SIG-M5 (cell line): ENCODE measurements around the gene ASB15.
"Not testable (repeated sequence)": the region's sequence is repeated elsewhere in the genome, so short reads cannot be mapped to it uniquely, and the experiment has no call there.

Source experiments
- DNase-seq: peaks from one replicate; lab custom pipeline; 2025; lab: John Stamatoyannopoulos, UW

The ASB15 gene

DNA sequence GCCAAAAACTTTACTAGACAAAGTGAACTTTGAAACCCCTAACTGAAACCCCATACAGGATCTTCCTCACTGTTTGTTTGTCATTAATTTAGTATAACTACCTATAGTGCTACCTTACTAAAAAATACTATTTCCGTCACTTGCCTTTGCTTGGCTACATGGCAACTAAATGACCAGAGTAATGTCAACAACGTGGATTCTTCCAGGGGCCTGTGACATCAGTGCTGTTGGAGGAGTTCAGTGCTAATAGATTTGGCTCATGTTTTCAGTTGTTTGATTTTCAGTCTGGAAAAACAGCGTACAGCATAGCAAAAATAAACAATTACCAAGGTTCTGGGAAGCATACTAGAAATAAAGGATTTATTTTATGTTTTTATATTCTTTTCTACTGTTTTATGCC lies 3.0 kb upstream of the ASB15 start:
- no peak for DNase-seq

DNA sequence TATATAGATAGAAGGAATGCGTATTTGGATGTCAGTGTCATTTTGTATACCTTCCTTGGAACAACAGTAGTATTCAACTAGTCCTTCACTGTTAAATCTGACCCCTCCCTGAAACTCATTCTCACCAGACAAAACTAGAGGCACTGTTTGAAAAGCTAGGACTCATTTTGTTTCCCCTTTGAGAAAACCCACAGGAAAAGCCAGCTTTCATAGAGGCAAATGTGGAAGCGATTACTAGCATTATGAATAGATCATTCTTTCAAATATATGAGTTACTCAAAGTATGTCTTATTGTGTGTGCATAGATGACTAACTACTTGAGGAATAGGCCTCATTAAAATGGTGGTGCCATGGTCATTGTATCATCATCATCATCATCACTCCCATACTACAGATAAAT lies 1.9 kb upstream of the ASB15 start:
- DNase-seq = no peak

DNA sequence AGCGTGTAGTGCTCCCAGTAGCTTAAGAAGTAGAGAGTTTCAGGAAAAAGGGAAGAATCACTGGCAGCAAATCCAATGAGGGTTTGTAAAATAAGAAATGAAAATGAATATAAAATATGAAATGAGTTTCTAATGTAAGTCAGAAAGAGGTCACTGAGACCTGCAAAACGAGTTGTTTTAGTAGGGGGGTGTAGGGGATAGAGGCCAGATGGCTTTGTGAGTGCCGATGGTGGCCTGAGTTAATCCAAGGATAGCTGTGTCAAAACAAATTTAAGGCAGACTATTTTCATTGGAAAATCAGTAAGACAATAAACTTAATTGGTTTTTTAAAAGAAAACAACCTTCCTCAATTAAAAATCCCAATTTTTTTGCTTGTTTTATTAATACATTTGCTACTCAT lies 745 bp upstream of the ASB15 start:
- DNase-seq = no peak

DNA sequence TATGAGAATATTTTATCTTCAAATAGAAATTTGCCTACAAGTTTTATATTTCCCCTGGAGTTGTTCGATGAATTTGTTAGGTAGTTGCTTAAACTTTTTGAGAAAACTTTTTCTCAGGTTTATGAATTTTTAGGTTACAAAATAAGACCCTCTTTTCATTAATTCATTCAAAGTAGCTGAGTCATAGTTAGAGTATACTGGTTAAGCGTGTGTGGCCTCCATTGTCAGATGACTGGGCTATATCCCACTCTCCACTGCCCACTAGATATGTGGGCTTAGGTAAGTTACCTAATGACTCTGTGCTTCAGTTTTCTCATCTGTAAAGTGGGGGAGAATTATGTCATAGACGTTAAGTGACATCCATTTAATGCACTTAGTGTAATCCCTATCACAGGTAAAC lies 1.0 kb downstream of the ASB15 start:
- DNase-seq = no peak

DNA sequence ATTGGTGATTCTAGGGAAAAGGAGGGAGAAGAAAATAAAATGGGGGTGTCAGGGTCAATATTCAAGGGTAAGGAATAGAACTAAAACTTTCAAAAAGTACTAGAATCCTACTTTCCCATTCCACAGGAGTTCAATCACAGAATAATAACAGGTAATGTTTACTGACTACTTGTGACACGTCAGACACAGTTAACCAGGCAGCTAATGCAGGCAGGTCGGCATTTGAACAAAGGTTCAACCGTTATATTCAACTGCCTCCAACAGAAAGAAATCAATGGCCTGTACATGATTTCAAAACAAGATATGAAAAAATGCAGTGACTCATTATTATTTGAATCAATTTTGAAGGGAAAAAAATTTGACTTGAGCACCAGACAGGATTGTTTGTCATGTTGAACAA lies 3.1 kb downstream of the ASB15 start:
- DNase-seq = no peak

DNA sequence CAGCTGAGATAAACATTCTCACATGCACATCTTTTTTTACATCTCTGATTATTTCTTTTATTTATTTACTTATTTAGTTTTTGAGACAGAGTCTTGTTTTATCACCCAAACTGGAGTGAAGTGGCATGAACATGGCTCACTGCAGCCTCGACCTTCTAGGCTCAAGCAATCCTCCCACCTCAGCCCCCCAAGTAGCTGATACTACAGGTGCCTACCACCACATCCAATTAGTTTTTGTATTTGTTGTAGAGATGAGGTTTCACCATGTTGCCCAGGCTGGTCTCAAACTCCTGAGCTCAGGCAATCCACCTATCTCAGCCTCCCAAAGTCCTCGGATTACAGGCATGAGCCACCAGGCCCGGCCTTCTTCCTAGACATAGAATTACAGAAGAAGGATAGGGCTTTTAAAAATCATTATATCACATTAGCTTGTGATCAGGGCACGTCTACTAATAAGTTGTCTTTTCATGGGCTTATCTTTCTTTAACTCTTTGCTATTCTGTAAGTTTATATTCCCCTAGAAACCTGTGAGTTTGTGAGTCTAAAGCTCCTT lies 5.9 kb downstream of the ASB15 start:
- DNase-seq = no peak

DNA sequence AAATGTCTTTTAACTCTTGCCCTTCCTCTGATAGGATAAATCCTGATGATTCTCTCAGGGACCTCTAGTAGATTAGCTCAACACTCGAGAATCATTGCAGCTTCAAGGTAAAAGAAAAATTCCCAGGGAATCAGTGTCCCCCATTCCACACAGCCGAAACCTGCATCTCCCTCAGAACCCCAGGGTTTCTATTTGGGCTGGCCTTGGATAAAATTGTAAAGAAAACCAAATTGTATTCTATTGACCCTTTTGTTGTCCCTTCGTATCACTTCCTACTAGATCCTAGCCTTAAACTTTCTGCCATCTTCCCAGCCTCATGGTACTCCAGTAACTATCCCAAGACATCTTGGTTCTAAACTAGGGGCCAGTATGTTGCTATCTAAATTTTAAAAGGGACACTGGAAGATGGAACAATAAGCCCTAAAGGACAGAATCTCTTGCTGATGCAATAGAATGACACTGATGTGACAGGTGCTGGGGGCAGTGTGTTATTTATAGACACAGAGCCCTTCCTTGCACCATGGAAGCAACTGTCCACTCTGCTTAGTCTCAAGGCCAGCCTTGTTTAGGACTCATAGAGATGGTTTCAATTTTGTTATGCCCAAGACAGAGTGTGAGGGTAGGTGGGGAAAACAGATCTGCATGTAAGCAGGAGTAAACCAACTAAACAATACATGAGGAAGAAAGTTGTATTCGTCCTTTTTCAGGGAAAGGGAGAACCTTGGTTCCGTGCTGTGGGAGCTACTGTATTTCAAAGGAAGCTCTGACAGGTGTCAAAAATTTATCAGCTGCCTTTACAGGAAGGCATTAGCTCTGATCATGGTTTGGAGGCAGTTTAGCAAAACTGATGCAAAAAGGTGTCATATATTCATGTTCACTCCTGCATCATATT lies 7.6 kb downstream of the ASB15 start:
- DNase-seq = no peak

DNA sequence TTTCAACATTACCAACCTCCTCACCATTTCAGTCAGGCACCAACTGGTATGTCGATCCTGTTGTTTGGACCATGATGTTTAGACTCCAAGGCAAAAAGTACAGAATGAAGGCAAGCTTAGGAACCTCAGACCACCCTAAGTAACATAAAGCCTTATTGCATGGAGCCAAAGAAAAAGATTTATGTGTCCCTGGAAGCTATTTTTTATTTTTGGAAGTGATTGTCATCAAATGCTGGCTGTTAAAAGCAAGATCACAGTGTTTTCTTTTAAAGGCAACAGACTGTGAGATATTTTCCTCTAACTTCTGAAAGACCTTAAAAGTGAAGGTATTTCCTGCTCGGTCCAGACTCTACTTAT lies 8.2 kb downstream of the ASB15 start:
- no peak for DNase-seq

DNA sequence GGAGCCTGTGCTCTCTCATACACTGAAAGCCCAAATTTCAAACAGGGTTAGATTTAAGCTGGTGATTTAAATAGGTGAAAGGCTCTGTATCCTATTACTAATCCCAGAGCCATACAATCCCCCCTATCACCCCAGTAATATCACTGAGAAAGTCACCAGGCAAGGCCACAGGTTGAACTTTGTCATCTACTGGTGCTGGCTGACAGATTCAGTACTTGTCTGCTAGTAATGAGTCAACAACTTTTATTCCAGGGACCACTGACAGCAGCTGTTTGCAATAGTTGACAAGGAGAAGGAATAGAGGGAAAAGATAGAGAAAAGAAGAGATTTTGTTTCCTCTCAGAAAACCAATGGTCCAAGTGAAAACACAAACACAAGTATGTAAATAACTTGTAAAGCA lies 10.4 kb downstream of the ASB15 start:
- no peak for DNase-seq

DNA sequence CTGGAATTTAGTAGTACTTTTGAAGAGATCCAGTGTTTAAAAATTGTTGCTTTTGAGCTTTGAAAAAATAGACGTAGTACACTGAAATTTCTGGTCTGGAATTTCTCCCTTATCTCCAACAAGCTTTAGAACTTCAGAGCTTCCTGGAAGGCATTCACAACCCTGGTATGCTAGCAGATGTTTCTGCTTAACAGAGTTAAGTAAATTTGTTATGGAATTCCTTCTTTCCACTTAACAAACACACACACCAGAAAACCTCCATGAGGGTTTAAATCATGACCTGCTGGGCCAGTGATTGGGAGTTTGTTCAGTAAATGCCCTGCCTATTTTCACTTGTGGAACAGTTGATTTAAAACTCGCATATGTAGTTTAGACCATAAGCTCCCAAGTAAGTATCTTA lies 13.7 kb downstream of the ASB15 start:
- no peak for DNase-seq

DNA sequence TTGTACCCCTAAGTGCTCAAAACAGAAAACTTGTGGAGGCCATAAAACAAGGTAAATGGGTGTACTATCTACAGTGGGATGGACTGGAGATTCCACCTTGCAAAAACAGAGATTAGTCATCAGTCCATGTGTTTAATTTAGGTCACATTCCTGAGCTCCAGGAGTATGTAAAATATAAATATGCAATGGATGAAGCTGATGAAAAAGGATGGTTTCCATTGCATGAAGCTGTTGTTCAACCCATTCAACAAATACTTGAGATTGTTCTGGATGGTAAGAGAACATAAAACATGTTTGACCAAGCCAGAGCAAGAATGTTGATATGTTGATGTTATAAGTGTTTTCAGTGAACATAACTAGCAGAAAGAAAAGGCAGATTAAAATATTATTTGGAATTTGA lies 14.6 kb downstream of the ASB15 start:
- no peak for DNase-seq

DNA sequence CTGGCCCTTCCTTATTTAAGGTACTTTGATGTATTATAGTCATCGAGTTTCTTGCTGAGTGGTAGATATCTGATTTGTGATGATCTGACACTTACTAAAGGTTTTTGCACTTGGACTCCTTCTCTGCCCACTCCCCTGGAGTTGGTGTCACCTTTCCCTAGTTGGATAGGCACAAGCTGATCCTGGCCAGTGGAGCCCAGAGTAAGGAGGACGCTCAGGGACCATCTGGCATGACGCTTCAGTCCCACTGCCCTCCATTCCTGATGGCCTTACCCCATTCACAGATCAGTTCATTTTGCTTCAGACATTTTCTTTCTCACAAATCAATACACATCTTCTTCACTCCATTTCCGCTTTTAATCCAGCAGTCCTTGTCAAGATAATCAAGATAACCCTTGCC lies 20.1 kb downstream of the ASB15 start:
- DNase-seq = no peak

DNA sequence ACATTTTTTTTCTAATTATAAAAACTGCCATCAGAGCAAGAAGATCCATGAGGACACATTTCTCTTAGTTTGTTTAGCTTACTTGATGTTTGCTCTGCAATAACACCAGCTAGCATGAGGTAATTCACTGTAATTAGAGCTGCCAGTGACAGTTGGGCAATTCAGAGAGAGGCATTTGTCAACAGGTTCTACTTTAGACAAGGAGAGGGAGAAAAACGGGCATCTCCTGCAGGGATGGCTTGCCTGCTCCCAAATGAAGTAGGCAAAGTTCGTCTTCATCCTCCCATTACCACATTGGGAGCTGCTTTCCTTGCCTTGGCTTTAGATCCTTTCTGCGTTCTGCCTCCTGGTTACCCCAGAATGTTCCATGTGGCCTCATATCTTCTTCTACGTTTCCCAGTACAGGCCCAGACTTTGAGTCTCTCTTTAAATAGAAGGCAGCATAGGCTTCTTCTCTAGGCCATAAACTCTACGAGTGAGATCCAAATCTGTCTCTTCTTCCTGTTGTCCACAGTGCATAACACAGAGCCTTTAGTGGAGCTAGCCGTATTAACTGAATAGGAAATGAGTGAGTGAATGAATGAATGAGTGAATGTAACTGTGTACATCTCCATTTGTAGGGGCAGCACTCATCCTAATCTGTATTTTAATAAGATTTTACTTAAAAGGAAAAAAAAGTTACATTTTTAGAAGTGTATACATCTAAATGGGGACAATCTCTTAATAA lies 21.2 kb downstream of the ASB15 start:
- no peak for DNase-seq

DNA sequence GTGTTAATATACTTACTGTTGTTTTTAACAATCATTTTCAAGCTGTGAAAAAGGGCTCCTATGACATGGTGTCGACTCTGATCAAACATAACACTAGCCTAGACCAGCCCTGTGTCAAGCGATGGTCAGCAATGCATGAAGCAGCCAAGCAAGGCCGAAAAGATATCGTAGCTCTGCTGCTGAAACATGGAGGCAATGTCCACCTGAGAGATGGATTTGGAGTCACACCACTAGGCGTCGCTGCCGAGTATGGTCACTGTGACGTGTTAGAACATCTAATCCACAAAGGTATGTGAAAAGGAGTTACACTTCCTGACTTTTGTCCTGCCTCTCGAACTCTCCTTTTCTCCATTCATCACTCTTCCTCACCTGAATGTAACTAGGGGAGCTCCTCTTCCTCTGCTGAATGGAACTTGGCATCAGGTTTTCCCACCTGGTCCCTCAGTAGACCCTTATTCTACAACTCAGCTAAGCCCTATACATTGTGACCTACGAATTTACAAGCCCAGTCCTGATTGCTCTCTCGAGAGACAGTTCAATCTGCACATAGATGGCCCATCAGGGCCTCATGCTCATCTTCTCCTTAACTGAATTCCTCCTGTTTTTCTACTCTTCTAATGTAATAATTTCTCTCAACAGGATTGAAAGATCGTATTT lies 23.0 kb downstream of the ASB15 start:
- no peak for DNase-seq

DNA sequence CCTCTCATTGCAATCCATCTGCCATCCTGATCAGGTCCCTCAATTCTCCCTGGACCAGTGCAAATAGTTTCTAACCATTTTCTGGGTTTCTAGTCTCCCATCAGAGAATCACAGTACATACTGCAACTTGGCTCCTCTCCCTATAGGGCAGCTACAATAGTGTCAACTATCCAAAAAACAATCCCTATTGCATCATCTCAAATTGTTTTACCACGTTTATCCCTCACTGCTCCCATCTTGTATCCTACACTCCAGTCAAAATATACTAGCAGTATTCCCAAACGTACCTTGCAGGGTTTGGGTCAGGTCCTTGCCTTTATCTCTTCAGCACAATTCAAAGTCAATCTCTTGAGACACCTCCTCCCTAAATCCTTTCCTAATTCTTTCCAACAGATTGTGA lies 23.6 kb downstream of the ASB15 start:
- no peak for DNase-seq

DNA sequence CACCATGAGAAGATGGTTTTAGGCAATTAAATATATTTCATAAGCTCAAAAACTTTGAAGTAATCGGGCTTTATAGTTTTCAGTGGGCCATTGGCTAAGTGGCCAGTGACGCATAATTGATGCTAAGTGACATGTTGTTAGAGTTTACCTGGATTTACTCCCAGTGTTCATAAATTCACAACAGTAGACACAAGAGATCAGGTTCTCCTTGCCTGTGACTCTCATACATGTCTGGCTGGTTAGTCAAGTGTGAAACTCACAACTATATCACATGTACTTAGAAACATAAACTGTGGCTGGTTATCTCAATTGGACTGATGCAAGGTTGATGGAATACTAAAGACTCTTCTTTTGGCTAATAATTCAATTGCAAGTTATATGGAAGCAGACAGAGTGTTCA lies 26.2 kb downstream of the ASB15 start:
- DNase-seq = no peak

DNA sequence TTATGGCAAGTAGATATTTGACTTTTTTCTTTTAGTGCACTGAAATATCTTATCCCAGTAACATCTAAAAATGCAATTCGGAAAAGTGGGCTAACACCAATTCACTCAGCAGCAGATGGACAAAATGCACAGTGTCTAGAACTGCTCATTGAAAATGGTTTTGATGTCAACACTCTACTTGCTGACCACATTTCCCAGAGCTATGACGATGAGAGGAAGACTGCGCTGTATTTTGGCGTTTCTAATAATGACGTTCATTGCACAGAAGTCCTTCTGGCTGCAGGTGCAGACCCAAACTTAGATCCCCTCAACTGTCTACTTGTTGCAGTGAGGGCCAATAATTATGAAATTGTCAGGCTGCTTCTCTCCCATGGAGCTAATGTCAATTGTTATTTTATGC lies 27.2 kb downstream of the ASB15 start:
- DNase-seq = no peak

DNA sequence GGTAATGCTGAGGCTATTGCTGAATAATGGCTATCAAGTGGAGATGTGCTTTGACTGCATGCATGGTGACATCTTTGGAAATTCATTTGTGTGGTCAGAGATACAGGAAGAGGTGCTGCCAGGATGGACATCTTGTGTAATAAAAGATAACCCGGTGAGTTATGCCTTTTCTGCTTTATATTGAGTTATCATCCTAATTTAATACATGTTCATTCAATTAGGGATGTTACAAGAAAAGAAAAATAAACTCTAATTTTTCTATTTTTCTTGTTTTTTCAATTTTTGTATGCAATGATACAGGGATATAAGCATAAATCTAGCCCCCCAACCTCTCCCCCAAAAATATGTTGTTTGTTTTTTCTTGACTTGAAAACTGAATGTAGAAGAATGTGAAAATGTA lies 27.7 kb downstream of the ASB15 start:
- DNase-seq = no peak

DNA sequence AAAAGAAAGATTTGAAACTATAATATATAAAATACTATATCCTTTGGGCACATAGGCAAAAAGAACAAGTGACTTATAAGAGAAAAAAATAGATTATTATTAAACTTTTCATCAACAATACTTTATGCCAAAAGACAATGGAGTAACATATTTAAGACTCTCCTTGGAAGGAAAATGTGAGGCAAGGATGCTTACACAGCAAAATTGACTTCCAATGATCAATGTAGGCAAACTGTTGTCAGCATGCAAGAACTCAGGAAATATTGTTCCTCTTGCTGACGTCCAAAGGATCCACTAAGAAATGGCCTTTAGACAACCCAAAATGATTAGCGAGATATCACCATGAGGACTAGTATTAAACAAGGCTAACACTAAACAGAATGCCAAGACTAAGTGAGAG lies 31.2 kb downstream of the ASB15 start:
- no peak for DNase-seq

DNA sequence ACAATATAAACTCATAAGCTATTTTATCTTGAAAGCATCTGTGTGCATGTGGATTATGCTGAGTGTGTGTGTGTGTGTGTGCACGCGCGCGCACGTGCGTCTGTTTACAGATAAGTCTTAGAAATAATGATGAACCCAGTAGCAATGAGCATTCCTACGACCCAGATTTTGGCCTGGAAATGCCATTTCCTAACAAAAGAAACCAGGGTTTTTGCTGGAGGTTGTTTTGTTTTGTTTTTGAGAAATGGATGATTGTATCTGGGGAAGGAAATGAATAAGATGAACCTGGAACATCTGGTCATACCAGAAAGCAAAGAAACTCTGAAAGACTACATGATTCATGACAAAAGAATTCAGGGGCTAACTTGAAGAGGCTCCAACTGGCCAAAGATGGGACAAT lies 31.9 kb downstream of the ASB15 start:
- no peak for DNase-seq

DNA sequence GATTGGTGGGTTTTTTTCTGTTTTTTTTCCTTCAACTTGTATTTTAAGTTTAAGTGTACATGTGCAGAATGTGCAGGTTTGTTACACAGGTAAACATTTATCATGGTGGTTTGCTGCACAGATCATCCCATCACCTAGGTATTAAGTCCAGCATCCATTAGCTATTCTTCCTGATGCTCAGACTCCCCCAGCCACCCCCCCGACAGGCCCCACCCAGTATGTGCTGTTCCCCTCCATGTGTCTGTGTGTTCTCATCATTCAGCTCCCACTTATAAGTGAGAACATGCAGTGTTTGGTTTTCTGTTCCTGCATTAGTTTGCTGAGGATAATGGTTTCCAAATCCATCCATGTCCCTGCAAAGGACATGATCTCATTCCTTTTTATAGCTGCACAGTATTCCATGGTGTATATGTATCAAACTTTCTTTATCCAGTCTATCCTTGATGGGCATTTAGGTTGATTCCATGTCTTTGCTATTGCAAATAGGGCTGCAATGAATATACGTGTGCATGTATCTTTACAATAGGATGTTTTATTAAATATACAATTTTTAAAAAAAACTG lies 32.5 kb downstream of the ASB15 start:
- DNase-seq = not testable (repeated sequence)

DNA sequence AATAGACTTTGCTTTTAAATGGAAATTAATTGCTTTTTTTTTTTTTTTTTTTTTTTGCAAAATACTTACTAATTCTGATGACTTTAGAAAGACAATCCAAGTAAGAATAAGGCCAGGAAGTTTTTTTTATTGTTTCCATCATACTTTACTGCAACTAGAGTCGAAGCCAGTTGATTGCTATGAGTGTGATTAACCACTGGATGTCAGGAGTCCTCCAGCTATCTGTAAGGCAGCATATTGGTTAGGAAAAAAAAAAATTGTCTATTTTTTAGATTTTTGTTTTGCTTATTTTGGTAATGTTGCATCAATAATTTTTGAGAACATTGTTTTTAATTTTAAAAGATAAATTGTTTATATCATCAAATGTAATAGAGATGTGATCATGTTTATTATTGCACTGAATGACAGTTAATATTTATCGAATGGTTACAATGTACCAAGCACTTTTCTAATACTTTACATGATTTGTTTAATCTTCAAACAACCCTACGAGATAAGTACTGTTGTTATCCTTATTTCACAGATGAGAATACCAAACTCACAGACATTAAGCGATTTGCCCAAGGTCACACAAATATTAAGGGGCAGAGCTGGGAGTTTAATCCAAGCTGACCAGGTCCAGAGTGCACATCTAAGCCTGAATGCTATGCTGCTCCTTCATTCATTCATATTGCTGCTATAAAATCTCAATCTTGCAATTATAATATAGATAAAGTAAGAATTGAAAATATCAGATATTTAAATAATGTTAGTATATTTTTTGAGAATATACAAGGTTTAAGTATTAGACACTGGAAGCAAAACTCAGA lies 34.1 kb downstream of the ASB15 start:
- no peak for DNase-seq
